Measurements from ENCODE around the gene ST3GAL2.

ST3GAL2 gene

GRCh38 chr16:70472786-70473433, 34.0 kb upstream of the ST3GAL2 start:
- ATAC-seq (no peak), DNase-seq (no peak)
- Mint-ChIP-seq H3K9me3 (no peaks in the 10 kb centered on the region), H3K27ac (peak overlapping the region in 1 of 2 donors; percentile 76), H3K27me3 (no peaks in the 10 kb centered on the region), H3K4me3 (no peak overlapping the region), H3K4me1 (peaks cover 26% of the 10 kb centered on the region)

GRCh38 chr16:70470927-70471341, 32.0 kb upstream of the ST3GAL2 start:
- H3K27me3 Mint-ChIP-seq = no peaks in the 10 kb centered on the region
- H3K4me1 Mint-ChIP-seq = peaks cover 7% of the 10 kb centered on the region
- DNase-seq (no peak), ATAC-seq (peak; percentile 7)
- H3K27ac Mint-ChIP-seq = no peak overlapping the region
- no peaks in the 10 kb centered on the region for H3K9me3 Mint-ChIP-seq
- H3K4me3 Mint-ChIP-seq = no peak overlapping the region

- no peak for DNase-seq
- no peaks in the 10 kb centered on the region for H3K9me3 Mint-ChIP-seq
- H3K4me3 Mint-ChIP-seq = no peak overlapping the region
- H3K27me3 Mint-ChIP-seq = no peaks in the 10 kb centered on the region
- peak overlapping the region; percentile 29 to 44 for H3K27ac Mint-ChIP-seq
- peaks cover under 1% of the 10 kb centered on the region for H3K4me1 Mint-ChIP-seq
- no peak for ATAC-seq
Measured at GRCh38 chr16:70470141-70470926, 31.4 kb upstream of the ST3GAL2 start.

DNA sequence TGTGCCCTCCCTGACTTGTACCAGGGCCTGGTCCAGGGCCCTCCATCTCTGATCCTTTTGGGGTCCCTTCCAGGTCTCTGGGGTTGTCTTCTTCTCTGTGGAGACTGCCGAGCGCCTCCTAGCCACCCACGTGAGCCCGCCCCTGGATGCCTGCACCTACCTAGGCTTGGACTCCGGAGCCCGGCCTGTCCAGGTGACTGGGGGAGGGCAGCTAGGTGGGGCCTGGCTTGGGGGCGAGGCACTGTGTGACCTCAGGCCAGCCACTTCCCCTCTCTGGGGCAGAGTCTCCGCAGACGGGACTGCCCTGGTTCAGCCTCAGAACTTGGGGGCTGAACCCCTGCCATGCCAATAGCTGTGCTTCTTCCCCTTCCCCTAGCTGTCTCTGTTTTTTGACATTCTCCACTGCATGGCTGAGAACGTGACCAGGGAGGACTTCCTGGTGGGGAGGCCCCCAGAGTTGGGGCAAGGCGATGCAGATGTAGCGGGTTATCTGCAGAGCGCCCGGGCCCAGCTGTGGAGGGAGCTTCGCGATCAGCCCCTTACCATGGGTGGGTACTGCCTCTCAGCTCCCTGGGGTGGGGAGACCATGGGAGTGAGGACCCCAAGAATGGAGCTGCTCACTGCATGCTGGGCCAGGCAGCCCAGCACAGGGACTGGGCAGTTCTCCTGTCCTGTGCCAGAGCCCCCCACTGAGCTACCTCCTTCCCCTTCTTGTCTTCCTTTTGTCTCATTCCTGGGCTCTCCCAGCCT, 30.1 kb upstream of the ST3GAL2 start:
- ATAC-seq (peak; percentile 16), DNase-seq (no peak)
- H3K27me3 Mint-ChIP-seq = no peaks in the 10 kb centered on the region
- H3K4me3 Mint-ChIP-seq = no peak overlapping the region
- H3K9me3 Mint-ChIP-seq = no peaks in the 10 kb centered on the region
- H3K4me1 Mint-ChIP-seq = no peaks in the 10 kb centered on the region
- H3K27ac Mint-ChIP-seq = peak overlapping the region; percentile 26 to 95

DNA sequence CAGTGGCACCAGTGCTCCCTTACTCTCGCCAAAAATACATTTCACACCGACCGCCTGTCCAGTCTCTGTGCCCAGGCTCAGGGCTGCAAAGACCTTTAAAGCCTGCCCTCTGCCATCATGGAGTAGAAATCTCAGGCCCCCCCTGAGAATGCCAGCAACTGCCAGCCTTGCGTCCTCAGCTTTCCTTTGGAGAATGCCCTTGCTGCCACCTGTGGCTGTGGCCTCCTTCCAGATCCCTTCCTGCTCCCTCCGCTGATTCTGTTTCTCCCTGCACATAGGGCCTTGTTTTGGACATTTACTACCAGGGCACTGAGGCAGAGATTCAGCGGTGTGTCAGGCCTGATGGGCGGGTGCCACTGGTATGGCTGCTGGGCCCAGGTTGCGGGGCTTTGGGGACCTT, 28.7 kb upstream of the ST3GAL2 start:
- Mint-ChIP-seq H3K9me3 (no peaks in the 10 kb centered on the region), H3K4me1 (no peaks in the 10 kb centered on the region), H3K27ac (no peak overlapping the region), H3K27me3 (no peaks in the 10 kb centered on the region), H3K4me3 (no peak overlapping the region)
- no peak for ATAC-seq
- no peak for DNase-seq

DNA sequence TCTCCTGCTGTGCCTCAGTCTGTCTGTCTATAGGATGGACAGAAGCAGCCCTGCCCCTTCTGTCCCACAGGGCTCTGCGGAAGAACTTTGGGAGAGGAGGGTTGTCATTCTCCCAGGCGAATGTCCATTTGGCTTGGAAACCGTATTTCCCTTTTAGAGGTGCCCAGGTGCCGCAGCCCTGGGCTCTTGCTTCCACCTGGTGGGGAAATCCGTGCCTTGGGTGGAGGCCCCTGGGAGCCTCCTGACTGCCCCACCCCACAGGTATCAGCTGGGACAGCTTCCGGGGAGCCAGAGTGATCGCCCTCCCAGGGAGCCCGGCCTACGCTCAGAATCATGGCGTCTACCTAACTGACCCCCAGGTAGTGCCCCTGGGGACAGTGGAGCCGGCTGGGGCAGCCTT, 28.2 kb upstream of the ST3GAL2 start:
- Mint-ChIP-seq H3K4me3 (no peak overlapping the region), H3K27me3 (no peaks in the 10 kb centered on the region), H3K4me1 (no peaks in the 10 kb centered on the region), H3K27ac (no peak overlapping the region), H3K9me3 (no peaks in the 10 kb centered on the region)
- no peak for DNase-seq
- no peak for ATAC-seq

DNA sequence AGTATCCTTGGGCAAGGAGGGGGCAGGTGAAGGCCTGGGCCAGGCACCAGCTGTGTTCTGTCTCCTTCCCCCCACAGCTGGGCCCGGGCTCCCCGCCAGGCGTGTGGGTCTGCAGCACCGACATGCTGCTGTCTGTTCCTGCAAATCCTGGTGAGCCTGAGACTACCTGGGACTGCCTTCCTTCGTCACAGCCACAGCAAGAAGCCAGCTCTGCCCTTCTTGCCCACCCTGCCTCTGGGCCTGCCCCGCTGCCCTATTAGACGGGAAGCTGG, 27.8 kb upstream of the ST3GAL2 start:
- no peaks in the 10 kb centered on the region for H3K4me1 Mint-ChIP-seq
- H3K9me3 Mint-ChIP-seq = no peaks in the 10 kb centered on the region
- no peak for ATAC-seq
- DNase-seq = no peak
- no peak overlapping the region for H3K4me3 Mint-ChIP-seq
- H3K27ac Mint-ChIP-seq = no peak overlapping the region
- no peaks in the 10 kb centered on the region for H3K27me3 Mint-ChIP-seq

DNA sequence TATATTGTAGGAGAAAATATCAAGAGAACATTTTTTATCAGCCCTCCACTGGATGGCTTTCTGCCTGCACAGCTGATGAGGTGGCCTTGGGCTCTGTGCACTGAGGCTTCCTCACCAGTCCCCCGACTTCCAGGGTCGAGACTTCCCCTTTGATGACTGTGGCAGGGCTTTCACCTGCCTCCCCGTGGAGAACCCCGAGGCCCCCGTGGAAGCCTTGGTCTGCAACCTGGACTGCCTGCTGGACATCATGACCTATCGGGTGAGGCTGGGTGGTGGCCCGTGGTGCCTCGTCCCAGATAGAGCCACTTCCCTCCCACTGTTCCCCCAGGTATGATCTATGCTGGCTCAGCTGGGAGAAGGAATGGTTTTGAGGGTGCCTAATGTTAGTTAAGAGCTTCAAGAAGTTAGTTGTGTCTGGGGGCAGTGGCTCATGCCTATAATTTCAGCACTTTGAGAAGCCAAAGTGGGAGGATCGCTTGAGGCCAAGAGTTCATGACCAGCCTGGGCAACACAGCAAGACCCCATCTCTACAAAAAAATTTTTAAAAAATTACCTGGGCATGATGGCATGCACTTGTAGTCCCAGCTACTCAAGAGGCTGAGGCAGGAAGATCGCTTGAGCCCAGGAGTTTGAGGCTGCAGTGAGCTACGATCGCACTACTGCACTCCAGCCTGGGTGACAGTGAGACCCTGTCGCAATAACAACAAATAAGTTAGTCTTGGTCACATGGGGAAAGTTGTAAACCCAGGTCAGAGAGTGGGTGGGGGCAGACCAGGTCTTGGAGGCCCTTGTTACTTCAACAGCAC, 27.3 kb upstream of the ST3GAL2 start:
- no peaks in the 10 kb centered on the region for H3K4me1 Mint-ChIP-seq
- no peaks in the 10 kb centered on the region for H3K9me3 Mint-ChIP-seq
- H3K4me3 Mint-ChIP-seq = no peak overlapping the region
- no peak overlapping the region for H3K27ac Mint-ChIP-seq
- DNase-seq = no peak
- no peak for ATAC-seq
- no peaks in the 10 kb centered on the region for H3K27me3 Mint-ChIP-seq

GRCh38 chr16:70463235-70463634, 24.3 kb upstream of the ST3GAL2 start:
- no peak for ATAC-seq

GRCh38 chr16:70460737-70461261, 21.9 kb upstream of the ST3GAL2 start:
- ATAC-seq = no peak
- H3K4me1 Mint-ChIP-seq = peaks cover 6% of the 10 kb centered on the region
- H3K9me3 Mint-ChIP-seq = no peaks in the 10 kb centered on the region
- DNase-seq = no peak
- H3K27me3 Mint-ChIP-seq = no peaks in the 10 kb centered on the region
- H3K4me3 Mint-ChIP-seq = no peak overlapping the region
- no peak overlapping the region for H3K27ac Mint-ChIP-seq

More at GRCh38 chr16:70463235-70463634, 24.3 kb upstream of the ST3GAL2 start:
- Mint-ChIP-seq H3K4me1 (no peaks in the 10 kb centered on the region), H3K27ac (no peak overlapping the region), H3K27me3 (no peaks in the 10 kb centered on the region), H3K4me3 (no peak overlapping the region), H3K9me3 (no peaks in the 10 kb centered on the region)
- DNase-seq = no peak

DNA sequence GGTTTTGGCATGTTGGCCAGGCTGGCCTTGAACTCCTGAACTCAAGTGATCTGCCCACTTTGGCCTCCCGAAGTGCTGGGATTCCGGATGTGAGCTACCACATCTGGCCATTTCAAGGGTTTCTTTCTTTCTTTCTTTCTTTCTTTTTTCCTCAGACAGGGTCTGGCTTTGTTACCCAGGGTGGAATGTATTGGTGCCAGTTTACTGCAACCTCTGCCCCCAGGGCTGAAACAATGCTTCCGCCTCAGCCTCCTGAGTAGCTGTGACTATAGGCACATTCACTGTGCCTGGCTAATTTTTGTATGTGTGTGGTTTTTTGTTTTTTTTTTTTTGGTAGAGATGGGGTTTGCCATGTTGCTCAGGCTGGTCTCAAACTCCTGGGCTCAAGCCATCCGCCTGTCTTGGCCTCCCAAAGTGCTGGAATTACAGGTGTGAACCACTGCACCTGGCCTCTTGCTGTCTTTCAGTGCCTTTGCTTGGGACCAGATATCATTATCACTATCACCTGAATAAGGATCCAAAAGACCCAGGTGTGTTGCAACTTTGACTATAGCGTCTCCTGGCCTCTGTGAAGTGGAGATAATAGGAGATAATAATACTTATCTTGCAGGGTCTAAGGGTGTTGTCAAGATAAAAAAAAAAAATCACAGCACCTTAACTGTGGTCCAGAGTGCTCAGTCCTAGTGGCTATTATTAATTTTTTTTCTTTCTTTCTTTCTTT, 18.7 kb upstream of the ST3GAL2 start:
- no peaks in the 10 kb centered on the region for H3K27me3 Mint-ChIP-seq
- H3K9me3 Mint-ChIP-seq = no peaks in the 10 kb centered on the region
- H3K4me1 Mint-ChIP-seq = peaks cover 26% of the 10 kb centered on the region
- H3K4me3 Mint-ChIP-seq = no peak overlapping the region
- ATAC-seq (no peak), DNase-seq (no peak)
- no peak overlapping the region for H3K27ac Mint-ChIP-seq

DNA sequence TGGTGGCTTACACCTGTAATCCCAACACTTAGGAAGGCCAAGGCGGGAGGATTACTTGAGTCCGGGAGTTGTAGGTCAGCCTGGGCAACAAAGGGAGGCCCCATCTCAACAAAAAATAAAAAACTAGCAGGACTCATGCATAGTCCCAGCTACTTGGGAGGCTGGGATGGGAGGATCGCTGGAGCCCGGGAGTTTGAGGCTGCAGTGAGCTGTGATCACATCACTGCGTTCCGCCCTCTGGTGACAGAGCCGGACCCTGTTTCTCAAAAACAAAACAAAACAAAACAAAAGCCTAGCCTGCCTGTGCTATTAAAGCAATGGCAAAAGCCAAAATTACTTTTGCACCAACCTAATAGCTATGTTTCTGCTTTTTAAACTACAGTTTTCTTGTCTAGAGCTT, 17.0 kb upstream of the ST3GAL2 start:
- no peak for ATAC-seq
- no peak overlapping the region for H3K4me3 Mint-ChIP-seq
- H3K27me3 Mint-ChIP-seq = no peaks in the 10 kb centered on the region

DNA sequence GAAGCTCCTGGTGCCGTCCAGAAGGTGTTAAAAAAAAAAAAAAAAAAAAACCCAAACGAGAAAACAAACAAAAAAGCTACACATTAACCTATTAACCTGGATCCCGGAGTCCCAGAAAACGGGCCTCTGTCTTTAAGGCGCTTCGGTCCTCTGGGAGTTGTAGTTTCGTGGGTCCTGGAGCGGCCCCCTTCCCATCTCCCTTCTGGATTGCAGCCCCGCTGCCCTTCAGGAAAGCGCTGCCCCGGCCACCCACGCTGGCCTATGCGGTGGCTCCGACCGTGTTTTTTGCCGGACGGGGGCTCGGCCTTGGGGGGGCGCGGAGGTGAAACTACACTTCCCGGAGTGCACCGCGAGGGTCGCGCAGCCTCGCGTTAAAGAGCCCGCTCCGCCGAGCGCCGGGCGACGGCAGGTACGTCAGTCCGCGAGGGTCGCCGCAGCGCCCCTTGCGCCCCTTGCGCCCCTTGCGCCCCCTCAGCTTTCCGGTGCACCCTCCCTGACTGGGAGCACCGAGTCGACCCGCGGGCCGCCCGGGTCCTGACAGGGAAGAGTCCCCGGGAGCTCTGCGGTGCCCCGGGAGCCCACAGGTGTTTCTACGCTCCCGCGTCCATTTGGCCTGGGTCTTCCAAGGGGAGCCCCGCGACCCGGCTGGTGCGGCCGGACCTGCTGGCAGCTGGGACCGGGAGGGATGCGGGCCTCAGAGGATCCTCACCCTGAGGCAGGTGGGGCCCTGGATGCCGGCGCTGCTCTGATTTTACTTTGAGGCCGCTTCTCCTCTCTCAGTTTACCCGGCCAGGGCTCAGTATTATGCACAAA, 15.5 kb upstream of the ST3GAL2 start, which contains the start of gene FCSK:
Gene FCSK, plus strand, starts transcription at position 374 of the 813 bp plus-strand sequence. CDS start 8,596 bp downstream, outside the sequence.
- peak; percentile 94 for ATAC-seq
- Mint-ChIP-seq H3K9me3 (no peaks in the 10 kb centered on the region), H3K27me3 (no peaks in the 10 kb centered on the region), H3K4me1 (peaks cover 27% of the 10 kb centered on the region), H3K4me3 (peak within 1 kb of the TSS; percentile 92 to 94), H3K27ac (peak within 1 kb of the TSS; percentile 97 to 99)
- DNase-seq = peak; percentile 73 to 79

More for the DNA sequence above, 17.0 kb upstream of the ST3GAL2 start:
- H3K4me1 Mint-ChIP-seq = peaks cover 27% of the 10 kb centered on the region
- no peak overlapping the region for H3K27ac Mint-ChIP-seq
- no peak for DNase-seq
- no peaks in the 10 kb centered on the region for H3K9me3 Mint-ChIP-seq

- DNase-seq = no peak
- H3K9me3 Mint-ChIP-seq = no peaks in the 10 kb centered on the region
Measured at GRCh38 chr16:70453892-70454221, 15.0 kb upstream of the ST3GAL2 start.

More at GRCh38 chr16:70453892-70454221, 15.0 kb upstream of the ST3GAL2 start:
- H3K27me3 Mint-ChIP-seq = no peaks in the 10 kb centered on the region
- peak overlapping the region; percentile 96 to 99 for H3K27ac Mint-ChIP-seq
- no peak for ATAC-seq
- H3K4me3 Mint-ChIP-seq = peak overlapping the region; percentile 92 to 94
- H3K4me1 Mint-ChIP-seq = peaks cover 27% of the 10 kb centered on the region

Measured in stimulated activated naive CD8-positive, alpha-beta T cell treated with anti-CD3 and anti-CD28 coated beads, Interleukin-15, amount 100 ng/mL, for 72 hours (primary cell).